HCT116 (cell line): ENCODE results near the gene MLX. TPM values are rescaled to one million over a fixed set of nuclear protein-coding genes. Genes with fewer than 3 reads are reported as not detected.
"Not testable (repeated sequence)": the region's sequence is repeated elsewhere in the genome, so short reads cannot be mapped to it uniquely, and the experiment has no call there.

ENCODE experiments used
- ATAC-seq: fragments of 200-7000 bp; cut with Tn5 transposase; 2 replicates; pipeline ENCODE4 v1.9.1; 2020; ENCODE audit warnings: mild to moderate bottlenecking, moderate library complexity
- BruUV-seq: library from RNA; stranded (reverse); fragments of 400-500 nt; replicated peaks from 2 replicates; lab custom pipeline; 2021; lab: Mats Ljungman, UMichigan
- CTCF ChIA-PET: fragments of 300-600 bp; sonication (Branson Sonifier 250); formaldehyde crosslinking; loops from one replicate; lab custom pipeline; 2021; ENCODE audit warnings: antibody characterized with exemption; lab: Charles Lee
- POLR2A ChIA-PET: fragments of 300-600, 350-600 bp; sonication (Branson Sonifier 250); formaldehyde crosslinking; loops from one replicate; lab custom pipeline; 2021; ENCODE audit warnings: antibody characterized with exemption; lab: Charles Lee
- RAD21 ChIA-PET, 2 experiments: fragments of 300-600 bp; sonication (Branson Sonifier 250); formaldehyde crosslinking; loops; one replicate each; lab custom pipeline; 2023; ENCODE audit warnings: low total read pairs in 2 of 2; ENCODE audit not compliant: uncharacterized antibody in 2 of 2, unreplicated experiment in 2 of 2, low non-redundant PET in 1 of 2; lab: Charles Lee
- DNase-seq: peaks from one replicate; pipeline ENCODE4 v3.0.0-alpha.2; 2010; ENCODE audit warnings: low read depth, low spot score
- H2AFZ ChIP-seq: fragments of 200-600 bp; shearing (Covaris generic), sonication (generic); 2 replicates; pipeline ENCODE4 v1.6.1; 2017; ENCODE audit warnings: low read depth, mixed run types, mixed read lengths, antibody characterized with exemption, low read length; ENCODE audit not compliant: poor library complexity, severe bottlenecking
- H3K27ac ChIP-seq: 2 replicates; pipeline ENCODE4 v1.5.1; 2012; ENCODE audit warnings: low read depth, low read length
- H3K27me3 ChIP-seq: fragments of 200-600 bp; sonication (generic); 2 replicates; pipeline ENCODE4 v1.6.1; 2016; ENCODE audit warnings: mixed run types, low read length, mixed read lengths; ENCODE audit not compliant: insufficient read depth
- H3K36me3 ChIP-seq, 2 experiments: fragments of 200-500 bp in 1 of 2; fragments of 200-600 bp in 1 of 2; sonication (Bioruptor generic) in 1 of 2; sonication (generic) in 1 of 2; 2 replicates each; pipeline versions ENCODE4 v1.5.1 to v1.6.1; 2014 to 2016; ENCODE audit warnings: low read length in 2 of 2, inconsistent platforms in 1 of 2, mixed read lengths in 1 of 2, mixed run types in 1 of 2; ENCODE audit not compliant: insufficient read depth in 2 of 2, control insufficient read depth in 1 of 2
- H3K4me1 ChIP-seq, 2 experiments: fragments of 200-600 bp in 1 of 2; sonication (generic) in 1 of 2; 2 replicates each; pipeline versions ENCODE4 v1.5.1 to v1.6.1; 2012 to 2017; ENCODE audit warnings: low read length in 2 of 2, inconsistent platforms in 1 of 2, mild to moderate bottlenecking in 1 of 2, mixed read lengths in 1 of 2, mixed run types in 1 of 2, moderate library complexity in 1 of 2; ENCODE audit not compliant: insufficient read depth in 2 of 2, control insufficient read depth in 1 of 2
- H3K4me2 ChIP-seq: fragments of 200-600 bp; sonication (generic); 2 replicates; pipeline ENCODE4 v1.6.1; 2017; ENCODE audit warnings: mixed run types, low read length, mixed read lengths
- H3K4me3 ChIP-seq, 2 experiments: fragments of 200-600 bp in 1 of 2; sonication (generic) in 1 of 2; replicated peaks in 1 of 2; 2 replicates each; pipeline ENCODE4 v1.5.1; 2011 to 2016; ENCODE audit warnings: low read length in 2 of 2, control low read depth in 1 of 2, low read depth in 1 of 2, mild to moderate bottlenecking in 1 of 2, mixed read lengths in 1 of 2, mixed run types in 1 of 2
- H3K79me2 ChIP-seq: fragments of 200-600 bp; sonication (generic); 2 replicates; pipeline ENCODE4 v1.6.1; 2017; ENCODE audit warnings: mild to moderate bottlenecking, mixed run types, low read length, moderate library complexity, mixed read lengths; ENCODE audit not compliant: insufficient read depth
- H3K9ac ChIP-seq: fragments of 200-600 bp; sonication (generic); 2 replicates; pipeline ENCODE4 v1.6.1; 2016; ENCODE audit warnings: low read length, mixed read lengths
- H3K9me2 ChIP-seq: fragments of 200-600 bp; sonication (generic), shearing (Covaris generic); 2 replicates; pipeline ENCODE4 v1.6.1; 2017; ENCODE audit warnings: mixed run types, mild to moderate bottlenecking, moderate library complexity; ENCODE audit not compliant: insufficient read depth
- H3K9me3 ChIP-seq, 2 experiments: fragments of 200-500 bp in 1 of 2; fragments of 200-600 bp in 1 of 2; sonication (Bioruptor generic) in 1 of 2; sonication (generic) in 1 of 2; 2 replicates each; pipeline ENCODE4 v1.6.1; 2014 to 2017; ENCODE audit warnings: low read length in 2 of 2, mixed read lengths in 2 of 2, inconsistent platforms in 1 of 2, low read depth in 1 of 2, mild to moderate bottlenecking in 1 of 2, mixed run types in 1 of 2, moderate library complexity in 1 of 2; ENCODE audit not compliant: control insufficient read depth in 1 of 2, insufficient read depth in 1 of 2
- H4K20me1 ChIP-seq: fragments of 200-600 bp; sonication (generic), shearing (Covaris generic); 2 replicates; pipeline ENCODE4 v1.6.1; 2017; ENCODE audit warnings: mixed run types, mild to moderate bottlenecking, moderate library complexity; ENCODE audit not compliant: insufficient read depth
- EZH2 ChIP-seq: fragments of 200-600 bp; sonication (generic); IDR thresholded peaks from 2 replicates; pipeline ENCODE4 v1.6.1; 2017; ENCODE audit warnings: antibody characterized with exemption, mixed run types
- SRF ChIP-seq: IDR thresholded peaks from 2 replicates; pipeline ENCODE4 v1.6.1; 2012; ENCODE audit warnings: low read depth
- TCF7L2 ChIP-seq: IDR thresholded peaks from 2 replicates; pipeline ENCODE4 v1.7.0; 2011; ENCODE audit warnings: borderline replicate concordance, inconsistent platforms; ENCODE audit not compliant: insufficient read depth, insufficient read length; ENCODE audit errors: extremely low read depth
- intact Hi-C: fragments of 100-400 bp; cut with micrococcal nuclease; formaldehyde crosslinking; loops from 2 replicates; pipeline ENCODE4 v1.10.0; 2022
- total RNA-seq: library from RNA; stranded (reverse); gene quantifications from one replicate; pipeline ENCODE4 v1.2.1, GENCODE V29; 2021; ENCODE audit not compliant: unreplicated experiment
- TF ChIP-seq, protein P1 (sequence below): IDR thresholded peaks from 2 replicates; pipeline ENCODE4 v1.6.1; 2012; ENCODE audit warnings: low read depth

Gene MLX
- total RNA-seq, 1 experiment from 2014 or later, result 47.9 TPM

DNA sequence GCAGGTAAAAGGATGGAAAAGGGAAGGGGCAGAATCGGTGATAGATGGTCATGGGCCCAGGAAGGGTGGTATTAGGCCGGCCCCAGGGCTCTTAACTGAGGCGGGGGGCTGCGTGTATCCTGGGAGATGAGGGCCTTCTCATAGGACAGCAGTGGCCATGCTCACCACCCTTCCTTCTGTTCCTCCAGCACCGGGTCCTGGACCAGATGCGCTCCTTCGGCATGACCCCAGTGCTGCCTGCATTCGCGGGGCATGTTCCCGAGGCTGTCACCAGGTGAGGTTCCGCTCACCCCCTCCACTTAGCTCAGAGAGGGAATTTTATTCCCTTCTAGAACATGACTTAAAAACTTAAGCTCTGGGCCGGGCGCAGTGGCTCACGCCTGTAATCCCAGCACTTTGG, 28.4 kb upstream of the MLX start:
- CTCF ChIA-PET, result interaction anchor here (2.2 kb wide), 1 partner anchor 10 kb away, joined by 7 read pairs; no protein-coding TSS in a partner anchor
- Histone ChIP-seq H3K36me3 (no peaks in the 10 kb centered on the region; a peak in 1 of 4 replicates), H4K20me1 (no peaks in the 10 kb centered on the region), H3K27me3 (no peaks in the 10 kb centered on the region), H3K4me1 (peaks cover 19 to 34% of the 10 kb centered on the region in 2 experiments), H3K27ac (no peak overlapping the region), H3K9ac (no peak overlapping the region), H3K4me2 (no peak overlapping the region), H3K9me3 (no peaks in the 10 kb centered on the region), H2AFZ (no peak overlapping the region), H3K4me3 (no peak overlapping the region), H3K79me2 (no peaks in the 10 kb centered on the region)
- ATAC-seq (no peak), DNase-seq (no peak)
- POLR2A ChIA-PET, result no interaction called here
- no TSS peak for BruUV-seq
- intact Hi-C loops, result no loop called here
- no peak for TF ChIP-seq TCF7L2
- TF ChIP-seq SRF, result no peak
- TF ChIP-seq, protein P1, sequence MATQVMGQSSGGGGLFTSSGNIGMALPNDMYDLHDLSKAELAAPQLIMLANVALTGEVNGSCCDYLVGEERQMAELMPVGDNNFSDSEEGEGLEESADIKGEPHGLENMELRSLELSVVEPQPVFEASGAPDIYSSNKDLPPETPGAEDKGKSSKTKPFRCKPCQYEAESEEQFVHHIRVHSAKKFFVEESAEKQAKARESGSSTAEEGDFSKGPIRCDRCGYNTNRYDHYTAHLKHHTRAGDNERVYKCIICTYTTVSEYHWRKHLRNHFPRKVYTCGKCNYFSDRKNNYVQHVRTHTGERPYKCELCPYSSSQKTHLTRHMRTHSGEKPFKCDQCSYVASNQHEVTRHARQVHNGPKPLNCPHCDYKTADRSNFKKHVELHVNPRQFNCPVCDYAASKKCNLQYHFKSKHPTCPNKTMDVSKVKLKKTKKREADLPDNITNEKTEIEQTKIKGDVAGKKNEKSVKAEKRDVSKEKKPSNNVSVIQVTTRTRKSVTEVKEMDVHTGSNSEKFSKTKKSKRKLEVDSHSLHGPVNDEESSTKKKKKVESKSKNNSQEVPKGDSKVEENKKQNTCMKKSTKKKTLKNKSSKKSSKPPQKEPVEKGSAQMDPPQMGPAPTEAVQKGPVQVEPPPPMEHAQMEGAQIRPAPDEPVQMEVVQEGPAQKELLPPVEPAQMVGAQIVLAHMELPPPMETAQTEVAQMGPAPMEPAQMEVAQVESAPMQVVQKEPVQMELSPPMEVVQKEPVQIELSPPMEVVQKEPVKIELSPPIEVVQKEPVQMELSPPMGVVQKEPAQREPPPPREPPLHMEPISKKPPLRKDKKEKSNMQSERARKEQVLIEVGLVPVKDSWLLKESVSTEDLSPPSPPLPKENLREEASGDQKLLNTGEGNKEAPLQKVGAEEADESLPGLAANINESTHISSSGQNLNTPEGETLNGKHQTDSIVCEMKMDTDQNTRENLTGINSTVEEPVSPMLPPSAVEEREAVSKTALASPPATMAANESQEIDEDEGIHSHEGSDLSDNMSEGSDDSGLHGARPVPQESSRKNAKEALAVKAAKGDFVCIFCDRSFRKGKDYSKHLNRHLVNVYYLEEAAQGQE, result no peak
- no peak for TF ChIP-seq EZH2
- TF ChIP-seq, all 23 proteins: peak for 0
- RAD21 ChIA-PET, result no interaction called here
- H3K9me2 ChIP-seq, result no peaks in the 10 kb centered on the region

DNA sequence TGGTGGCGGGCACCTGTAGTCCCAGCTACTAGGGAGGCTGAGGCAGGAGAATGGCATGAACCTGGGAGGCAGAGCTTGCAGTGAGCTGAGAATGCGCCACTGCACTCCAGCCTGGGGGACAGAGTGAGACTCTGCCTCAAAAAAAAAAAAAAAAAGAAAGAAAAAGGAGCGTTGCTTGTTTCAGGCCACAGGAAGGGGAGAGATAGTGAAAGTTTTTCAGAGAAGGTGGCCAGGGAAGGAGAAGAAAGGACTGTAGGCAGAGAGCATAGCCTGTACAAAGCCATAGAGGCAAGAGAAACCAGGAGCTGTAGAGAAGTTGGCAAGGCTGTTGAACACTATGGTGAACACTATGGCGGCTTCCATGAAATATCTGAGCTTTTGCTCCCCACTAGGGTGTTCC, 26.3 kb upstream of the MLX start:
- RAD21 ChIA-PET, DNase-seq, H3K4me3 ChIP-seq, H4K20me1 ChIP-seq, CTCF ChIA-PET, H3K36me3 ChIP-seq, H2AFZ ChIP-seq, intact Hi-C loops, H3K9ac ChIP-seq, BruUV-seq, ATAC-seq, H3K9me3 ChIP-seq, H3K9me2 ChIP-seq, H3K27me3 ChIP-seq, H3K27ac ChIP-seq, POLR2A ChIA-PET, H3K79me2 ChIP-seq: not testable (repeated sequence)
- Histone ChIP-seq H3K4me1 (peaks cover 17 to 28% of the 10 kb centered on the region in 2 experiments), H3K4me2 (0 out of 2 replicates have a peak overlapping the region, but pooled peaks have one; percentile 37)
